Anterior cingulate cortex (tissue), 58 donors: ENCODE results near the gene HES4.
A peak's percentile ranks its signal among the peaks of the same experiment; 100 is the strongest.
"Not testable (repeated sequence)": the region's sequence is repeated elsewhere in the genome, so short reads cannot be mapped to it uniquely, and the experiment has no call there.

Experiments
- DNase-seq, 58 donors: peaks; one replicate each; lab custom pipeline; 2025; lab: John Stamatoyannopoulos, UW

HES4 gene

GRCh38 chr1:1000357-1001056 is 610 bp upstream of the HES4 start:
- peak in 51 of 58 donors; percentile 25 to 89 (median 63) for DNase-seq

DNA sequence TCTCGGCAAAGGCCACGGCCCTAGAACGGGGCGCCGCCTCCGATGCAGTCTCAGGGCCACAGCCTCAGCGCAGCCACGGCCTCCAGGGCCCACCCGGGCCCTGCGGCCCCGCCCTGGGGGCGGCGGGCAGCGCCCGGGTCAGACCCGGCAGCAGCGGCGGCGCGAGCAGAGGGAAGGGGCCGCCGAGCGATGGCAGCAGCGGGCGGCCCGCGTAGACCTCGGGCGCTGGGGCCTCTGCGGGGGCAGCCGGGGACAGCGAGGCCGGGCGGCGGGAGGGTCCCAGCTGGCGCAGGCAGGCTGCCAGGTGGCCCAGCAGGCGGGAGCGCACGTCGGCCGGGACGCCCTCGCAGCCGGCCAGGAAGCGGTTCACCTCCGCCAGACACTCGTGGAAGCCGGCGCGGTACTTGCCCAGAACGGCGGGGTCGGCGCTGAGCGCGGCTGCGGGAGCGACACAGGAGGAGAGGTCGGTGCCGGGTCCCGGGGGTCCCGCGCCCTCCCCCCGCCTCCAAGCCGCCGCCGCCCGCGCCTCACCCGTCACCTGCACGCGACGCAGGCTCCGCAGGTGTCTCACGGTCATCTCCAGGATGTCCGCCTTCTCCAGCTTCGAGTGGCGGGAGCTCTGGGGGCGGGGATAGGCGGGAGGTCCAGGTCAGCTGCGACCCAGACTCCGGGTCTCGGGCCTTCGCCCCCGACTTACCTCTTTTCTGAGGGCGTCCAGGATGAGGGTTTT is 737 bp downstream of the HES4 start:
- DNase-seq, result peak in 2 of 58 donors; percentile 28 to 55

DNA sequence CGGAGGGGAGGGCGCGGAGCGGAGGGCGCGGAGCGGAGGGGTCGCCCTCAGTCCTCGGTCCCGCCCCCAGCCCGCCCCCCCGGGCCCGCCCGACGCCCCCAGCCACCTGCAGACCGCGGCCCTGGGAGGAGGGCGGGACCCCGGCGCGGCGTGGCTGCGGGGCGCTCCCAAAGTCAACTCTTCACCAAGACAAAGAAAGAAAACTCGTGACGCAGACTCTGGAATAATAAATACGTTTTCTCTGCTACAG is 1.2 kb downstream of the HES4 start:
- peak in 1 of 58 donors; percentile 56 for DNase-seq

DNA sequence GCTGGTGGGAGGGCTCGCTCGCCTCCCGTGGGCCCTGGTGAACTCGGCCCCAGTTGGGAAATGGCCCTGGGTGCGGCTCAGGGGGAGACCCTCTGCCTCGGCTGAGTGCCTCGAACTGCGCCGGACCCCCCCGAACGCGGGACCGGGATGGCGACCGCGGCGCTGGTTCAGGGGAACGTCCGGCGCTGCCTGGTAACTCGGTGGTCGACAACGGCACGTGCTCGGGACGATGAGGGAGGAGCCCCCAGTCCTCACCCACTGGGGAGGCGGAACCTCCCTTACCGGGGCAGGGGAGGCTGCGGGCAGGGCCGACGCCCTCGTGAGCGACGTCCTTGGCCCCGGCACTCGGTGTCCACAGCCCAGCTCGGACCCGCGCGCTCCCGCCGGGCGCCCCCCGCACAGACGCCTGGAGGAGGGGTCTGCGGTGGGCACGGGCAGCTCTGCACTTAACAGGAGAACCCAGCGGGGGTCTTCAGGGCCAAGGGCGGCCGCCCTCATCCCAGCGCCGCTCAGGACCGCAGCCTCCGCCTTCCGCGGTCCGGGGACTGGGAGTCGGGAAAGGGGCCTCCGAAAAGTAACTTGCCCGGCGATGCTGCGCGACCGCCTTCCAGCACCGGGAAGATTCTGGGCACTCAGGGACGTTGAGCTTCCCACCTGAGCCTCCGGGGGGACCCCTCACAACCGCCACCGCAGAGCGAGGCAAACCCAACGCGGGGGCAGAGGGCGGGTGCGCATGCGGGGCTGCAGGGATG is 1.7 kb downstream of the HES4 start:
- no peak for DNase-seq

DNA sequence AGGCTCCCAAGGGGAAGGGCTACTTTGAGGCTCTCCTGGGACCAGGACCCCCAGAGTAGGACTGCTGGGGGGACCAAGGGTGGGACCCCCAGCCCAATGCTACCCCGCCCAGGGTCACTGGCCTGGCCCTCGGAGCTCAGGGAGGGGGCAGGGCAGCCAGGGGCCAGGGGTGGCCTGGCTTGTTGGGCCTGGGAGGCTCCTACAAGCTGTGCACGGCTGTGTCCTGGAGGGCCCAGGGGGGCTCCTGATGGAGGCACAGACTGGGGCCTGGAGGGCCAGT is 2.2 kb downstream of the HES4 start:
- DNase-seq, result no peak

GRCh38 chr1:996851-997712 is 2.8 kb downstream of the HES4 start:
- DNase-seq, result no peak

DNA sequence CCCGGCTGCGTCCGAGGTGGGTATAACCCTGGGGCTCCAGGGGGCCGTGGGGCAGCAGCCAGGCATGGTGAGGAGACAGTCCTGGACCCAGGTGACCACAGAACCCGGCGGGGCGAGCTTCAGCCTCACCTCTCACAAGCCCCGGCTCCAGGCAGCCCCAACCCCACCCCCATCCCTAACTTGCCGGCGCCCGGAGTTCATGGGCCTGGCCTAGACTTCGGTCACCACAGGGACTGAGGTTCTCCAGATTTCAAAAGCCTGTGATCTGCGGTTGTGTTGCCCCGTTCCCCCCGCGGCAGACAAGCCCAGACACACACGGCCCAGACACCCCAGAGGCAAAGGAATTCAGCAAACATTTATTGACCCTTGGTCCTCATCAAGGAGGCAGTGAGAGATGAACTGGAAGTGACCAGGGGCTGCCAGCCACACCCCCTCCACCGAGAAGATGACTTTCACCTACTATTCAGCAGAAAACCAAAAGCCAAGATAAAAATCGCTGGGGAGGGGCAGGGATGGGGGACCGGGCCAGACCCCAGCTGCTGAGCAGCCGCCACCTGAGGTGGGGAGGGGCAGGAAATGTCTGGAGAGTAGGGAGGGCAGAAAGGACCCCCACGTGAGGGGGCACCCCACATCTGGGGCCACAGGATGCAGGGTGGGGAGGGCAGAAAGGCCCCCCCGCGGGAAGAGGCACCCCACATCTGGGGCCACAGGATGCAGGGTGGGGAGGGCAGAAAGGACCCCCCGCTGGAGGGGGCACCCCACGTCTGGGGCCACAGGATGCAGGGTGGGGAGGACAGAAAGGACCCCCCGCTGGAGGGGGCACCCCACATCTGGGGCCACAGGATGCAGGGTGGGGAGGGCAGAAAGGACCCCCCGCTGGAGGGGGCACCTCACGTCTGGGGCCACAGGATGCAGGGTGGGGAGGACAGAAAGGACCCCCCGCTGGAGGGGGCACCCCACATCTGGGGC is 3.9 kb downstream of the HES4 start:
- no peak for DNase-seq

- DNase-seq, result not testable (repeated sequence)
Observed at GRCh38 chr1:994546-994945, 5.4 kb downstream of the HES4 start.

DNA sequence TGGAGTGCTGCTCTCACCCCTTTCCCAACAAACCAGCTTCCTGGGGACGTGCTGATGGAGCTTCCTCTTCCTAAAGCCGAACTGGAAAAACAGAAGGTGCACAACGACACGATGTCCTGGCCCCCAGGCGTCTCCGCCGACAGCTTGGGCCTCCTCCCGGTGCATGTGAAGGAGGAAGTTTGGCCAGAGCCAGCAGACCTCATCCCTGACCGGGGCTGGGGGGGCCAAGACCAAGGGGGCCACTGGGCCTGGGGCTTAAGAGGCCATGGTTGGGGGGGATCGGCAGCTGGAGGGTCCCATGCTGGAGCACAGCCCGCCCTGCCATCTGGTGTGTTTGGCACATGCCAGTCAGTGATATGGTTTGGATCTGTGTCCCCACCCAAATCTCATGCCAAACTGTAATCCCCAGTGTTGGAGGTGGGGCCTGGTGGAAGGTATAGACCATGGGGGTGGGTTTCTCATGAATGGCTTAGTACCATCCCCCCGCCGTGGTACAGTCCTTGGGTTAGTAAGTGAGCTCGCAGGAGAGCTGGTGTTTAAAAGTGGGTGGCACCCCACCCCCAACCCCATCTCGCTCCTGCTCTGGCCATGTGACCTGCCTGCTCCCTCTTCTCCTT is 6.4 kb downstream of the HES4 start:
- DNase-seq, result no peak

- DNase-seq, result no peak
Observed at GRCh38 chr1:992362-992761, 7.5 kb downstream of the HES4 start.

GRCh38 chr1:991895-992294 is 8.0 kb downstream of the HES4 start:
- no peak for DNase-seq

DNA sequence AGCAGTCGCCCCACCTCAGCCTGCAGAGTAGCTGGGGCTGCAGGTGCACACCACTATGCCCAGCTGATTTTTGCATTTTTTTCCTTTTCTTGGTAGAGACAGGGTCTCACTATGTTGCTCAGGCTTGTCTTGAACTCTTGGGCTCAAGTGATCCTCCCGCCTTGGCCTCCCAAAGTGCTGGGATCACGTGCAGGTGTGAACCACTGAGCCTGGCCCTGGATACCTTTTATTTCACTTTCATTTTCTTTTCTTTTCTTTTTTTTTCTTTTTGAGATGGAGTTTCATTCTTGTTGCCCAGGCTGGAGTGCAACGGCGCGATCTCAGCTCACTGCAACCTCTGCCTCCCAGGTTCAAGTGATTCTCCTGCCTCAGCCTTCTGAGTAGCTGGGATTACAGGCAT is 8.6 kb downstream of the HES4 start:
- DNase-seq, result not testable (repeated sequence)

DNA sequence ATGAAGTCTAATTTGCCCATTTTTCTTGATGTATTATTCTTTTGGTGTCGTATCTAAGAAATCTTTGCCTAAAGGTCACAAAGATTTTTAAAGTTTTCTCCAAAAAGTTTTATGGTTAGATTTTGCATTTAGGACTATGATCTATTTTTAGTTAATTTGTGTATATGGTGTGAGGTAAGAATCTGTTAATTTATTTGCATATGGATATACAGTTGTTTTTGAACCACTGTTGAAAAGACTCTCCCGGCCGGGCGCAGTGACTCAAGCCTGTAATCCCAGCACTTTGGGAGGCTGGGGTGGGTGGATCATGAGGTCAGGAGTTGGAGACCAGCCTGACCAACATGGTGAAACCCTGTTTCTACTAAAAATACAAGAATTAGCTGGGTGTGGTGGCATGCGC is 11.8 kb downstream of the HES4 start:
- not testable (repeated sequence) for DNase-seq

DNA sequence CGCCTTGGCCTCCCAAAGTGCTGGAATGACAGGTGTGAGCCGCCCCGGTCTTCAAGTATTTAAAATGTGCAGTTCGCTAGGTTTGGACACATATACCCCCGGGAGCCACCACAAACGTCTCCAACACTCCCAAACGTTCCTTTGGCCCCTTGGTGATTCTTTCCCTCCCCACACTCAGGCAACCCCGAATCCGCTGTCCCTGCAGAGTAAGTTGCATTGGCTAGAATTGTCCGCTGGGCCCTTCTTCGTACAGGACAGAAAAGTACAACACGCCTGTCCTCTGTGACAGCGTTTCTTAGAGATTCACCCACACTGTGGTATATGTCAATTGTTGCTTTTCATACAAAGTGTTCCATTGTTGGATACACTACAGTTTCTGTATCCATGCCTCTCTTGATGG is 14.8 kb downstream of the HES4 start:
- no peak for DNase-seq

GRCh38 chr1:984476-984814 is 15.5 kb downstream of the HES4 start:
- no peak for DNase-seq

- peak in 15 of 58 donors; percentile 7 to 50 (median 24) for DNase-seq
Observed at GRCh38 chr1:983798-984475, 16.0 kb downstream of the HES4 start.

DNA sequence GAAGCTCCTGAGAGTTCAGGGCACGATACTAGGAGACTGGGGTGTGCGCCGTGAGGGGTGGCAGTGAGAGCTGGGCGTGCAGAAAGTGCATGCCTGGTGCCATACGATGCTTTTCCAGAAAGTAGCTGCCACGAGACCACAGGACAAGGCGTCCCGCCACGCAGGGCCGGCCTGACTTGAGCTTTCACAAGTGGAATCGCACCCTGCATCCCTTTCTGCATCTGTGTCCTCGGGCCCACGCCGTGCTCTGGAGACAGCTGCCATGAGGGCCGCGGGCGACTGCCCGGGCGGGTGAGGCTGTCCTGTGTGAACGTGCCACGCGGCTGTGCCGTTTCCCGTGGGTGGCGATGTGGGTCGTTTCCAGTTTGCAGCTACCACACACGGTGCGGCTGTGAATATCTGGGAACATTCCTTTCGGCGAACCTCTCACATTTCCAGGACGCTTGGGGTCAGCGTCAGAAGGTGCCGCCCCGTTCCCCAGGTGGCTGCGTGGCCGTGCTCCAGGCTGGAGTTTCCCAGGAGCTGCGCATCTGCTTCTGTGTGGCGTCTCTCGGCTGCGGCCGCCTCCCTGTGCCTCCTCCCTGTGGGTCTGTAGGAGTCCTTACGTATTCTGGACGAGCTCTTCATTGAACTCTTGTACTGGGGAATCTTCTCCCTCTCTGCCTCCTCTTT is 17.0 kb downstream of the HES4 start:
- no peak for DNase-seq

- no peak for DNase-seq
Observed at GRCh38 chr1:981955-982558, 17.8 kb downstream of the HES4 start, which contains the start of gene PERM1. Gene PERM1, minus strand, starts transcription at chr1:982093. Its CDS starts 1,064 bp downstream, at chr1:981029.
